Endothelial cell of umbilical vein (primary cell): ENCODE data around the gene RPS16. TPM values are rescaled to one million over a fixed set of nuclear protein-coding genes. Genes with fewer than 3 reads are reported as not detected.
A peak's percentile ranks its signal among the peaks of the same experiment; 100 is the strongest.

ENCODE experiments used
- BruUV-seq: library from RNA; stranded (reverse); fragments of 400-500 nt; replicated peaks from 2 replicates; lab custom pipeline; 2021; lab: Mats Ljungman, UMichigan
- CTCF ChIA-PET: fragments of 300-600, 350-600 bp; sonication (Branson Sonifier 250); formaldehyde crosslinking; loops from one replicate; lab custom pipeline; 2021; ENCODE audit warnings: antibody characterized with exemption, inconsistent platforms; lab: Charles Lee
- POLR2A ChIA-PET: fragments of 300-600, 350-600 bp; sonication (Branson Sonifier 250); formaldehyde crosslinking; loops from one replicate; lab custom pipeline; 2021; ENCODE audit warnings: antibody characterized with exemption, inconsistent platforms; lab: Charles Lee
- DNase-seq: peaks from one replicate; pipeline ENCODE4 v3.0.0-alpha.2; 2011; ENCODE audit warnings: low read depth, low spot score
- FAIRE-seq: peaks from 2 replicates; lab custom pipeline; 2011; peaks lifted over from hg19 to GRCh38; lab: Jason Lieb, UNC
- H2AFZ ChIP-seq: 2 replicates; pipeline ENCODE4 v1.6.0; 2012; ENCODE audit warnings: low read depth, low read length, control low read depth, inconsistent platforms
- H3K27ac ChIP-seq: 2 replicates; pipeline ENCODE4 v1.5.1; 2011; ENCODE audit warnings: low read depth, mild to moderate bottlenecking, control low read depth, low read length, moderate library complexity; ENCODE audit not compliant: insufficient read depth
- H3K27me3 ChIP-seq, 2 experiments: 2 replicates each; pipeline versions ENCODE4 v1.6.0 to v1.6.1; 2011; ENCODE audit warnings: low read length in 2 of 2, mixed read lengths in 1 of 2; ENCODE audit not compliant: control insufficient read depth in 2 of 2, insufficient read depth in 2 of 2
- H3K36me3 ChIP-seq, 2 experiments: 2 replicates in 1 of 2; 3 replicates in 1 of 2; pipeline ENCODE4 v1.5.1; 2011; ENCODE audit warnings: low read length in 2 of 2, mild to moderate bottlenecking in 1 of 2, moderate library complexity in 1 of 2; ENCODE audit not compliant: control insufficient read depth in 2 of 2, insufficient read depth in 2 of 2; ENCODE audit errors: extremely low read depth in 1 of 2
- H3K4me1 ChIP-seq: 3 replicates; pipeline ENCODE4 v1.5.1; 2011; ENCODE audit warnings: mild to moderate bottlenecking, low read length; ENCODE audit not compliant: control insufficient read depth, insufficient read depth; ENCODE audit errors: extremely low read depth
- H3K4me2 ChIP-seq: 2 replicates; pipeline ENCODE4 v1.6.1; 2011; ENCODE audit warnings: low read length, control low read depth, mixed read lengths; ENCODE audit not compliant: insufficient read depth
- H3K4me3 ChIP-seq, 3 experiments: fragments of 200-600 bp in 1 of 3; sonication (generic), shearing (Covaris generic) in 1 of 3; replicated peaks in 1 of 3; 2 replicates each; pipeline ENCODE4 v1.5.1; 2011 to 2016; ENCODE audit warnings: control low read depth in 3 of 3, low read length in 3 of 3, mild to moderate bottlenecking in 2 of 3, inconsistent platforms in 1 of 3, low read depth in 1 of 3, moderate library complexity in 1 of 3; ENCODE audit not compliant: insufficient read depth in 1 of 3
- H3K79me2 ChIP-seq: 2 replicates; pipeline ENCODE4 v1.6.0; 2012; ENCODE audit warnings: low read length, inconsistent platforms; ENCODE audit not compliant: control insufficient read depth, insufficient read depth
- H3K9ac ChIP-seq: replicated peaks from 2 replicates; pipeline ENCODE3; 2011; ENCODE audit warnings: low read length, control low read depth; ENCODE audit not compliant: insufficient read depth; ENCODE audit errors: extremely low read depth
- H3K9me1 ChIP-seq: replicated peaks from 3 replicates; pipeline ENCODE4 v1.6.0; 2011; ENCODE audit warnings: mild to moderate bottlenecking, low read length; ENCODE audit not compliant: control insufficient read depth, insufficient read depth; ENCODE audit errors: extremely low read depth
- H3K9me3 ChIP-seq: replicated peaks from 2 replicates; pipeline ENCODE4 v1.5.1; 2012; ENCODE audit warnings: low read length, inconsistent platforms; ENCODE audit not compliant: control insufficient read depth, insufficient read depth
- H4K20me1 ChIP-seq: replicated peaks from 2 replicates; pipeline ENCODE3; 2011; ENCODE audit warnings: mild to moderate bottlenecking, low read length; ENCODE audit not compliant: control insufficient read depth, insufficient read depth; ENCODE audit errors: extremely low read depth
- CTCF ChIP-seq, 2 donors: IDR thresholded peaks; 1 replicate in 1 of 2; 2 replicates in 1 of 2; pipeline ENCODE4 v1.5.1; 2011; ENCODE audit warnings: low read length in 2 of 2, mild to moderate bottlenecking in 2 of 2, moderate library complexity in 2 of 2, control low read depth in 1 of 2, inconsistent platforms in 1 of 2, low read depth in 1 of 2; ENCODE audit not compliant: insufficient read depth in 1 of 2; ENCODE audit errors: extremely low read depth in 1 of 2
- EZH2 ChIP-seq: IDR thresholded peaks from 2 replicates; pipeline ENCODE4 v1.6.1; 2012; ENCODE audit warnings: borderline replicate concordance, low read depth, mild to moderate bottlenecking, moderate library complexity, low read length, inconsistent platforms; ENCODE audit not compliant: severe bottlenecking
- MYC ChIP-seq: IDR thresholded peaks from one replicate; pipeline ENCODE4 v1.6.1; 2011; ENCODE audit warnings: mild to moderate bottlenecking, low read depth, low read length
- dilution Hi-C: fragments of 300-500 bp; cut with MboI; formaldehyde crosslinking; loops from one replicate; pipeline ENCODE4 v1.15.0; 2019; ENCODE audit warnings: low sequenced_read_pairs; ENCODE audit not compliant: extremely low pct_ligation_motif_present
- intact Hi-C: fragments of 100-400 bp; cut with micrococcal nuclease; formaldehyde crosslinking; loops from one replicate; pipeline ENCODE4 v1.10.0; 2022
- polyA plus RNA-seq, 4 experiments: library from polyadenylated mRNA; depleted of rRNA in 3 of 4; stranded (reverse) in 3 of 4; unstranded in 1 of 4; fragments of >200 nt; gene quantifications; 2 replicates each; pipeline versions ENCODE4 v1.2.1 to v1.2.3, GENCODE V29; 2011 to 2012; ENCODE audit warnings: missing spikeins in 1 of 4
- total RNA-seq: library from RNA; stranded (reverse); gene quantifications from 2 replicates; pipeline ENCODE4 v1.2.3, GENCODE V29; 2021

The RPS16 gene
- total and polyA plus RNA-seq, 2 donors (not counting 3 experiments of a cell fraction or from before 2014, with no cell fraction given) = 1,768 to 5,244 TPM

- Histone ChIP-seq H3K4me3 (peak overlapping the region in 2 of 3 experiments; percentile 9 to 12), H3K79me2 (peaks cover 35% of the 10 kb centered on the region), H3K36me3 (peaks cover 0 to 5% of the 10 kb centered on the region in 2 experiments), H3K27ac (peak overlapping the region; percentile 51), H3K9me3 (no peaks in the 10 kb centered on the region), H3K4me1 (peaks cover 40% of the 10 kb centered on the region), H3K9me1 (no peaks in the 10 kb centered on the region), H3K27me3 (no peaks in the 10 kb centered on the region), H3K9ac (peak overlapping the region; percentile 42), H4K20me1 (no peaks in the 10 kb centered on the region), H2AFZ (no peak overlapping the region), H3K4me2 (peak overlapping the region; percentile 53)
- TF ChIP-seq CTCF (IDR thresholded peaks at IDR 0.05; ENCODE audit: extremely low read depth in 1 of 2, insufficient read depth in 1 of 2, low read depth in 1 of 2, low read length in 2 of 2) = peak; percentile 75 to 90
- no peak for TF ChIP-seq EZH2
- no peak for TF ChIP-seq MYC
- intact Hi-C loops (loop anchor here (1.0 kb wide), 8 partner anchors 9 to 286 kb away; partner anchors contain the start of genes EID2B, PAK4 and SAMD4B), dilution Hi-C loops (no loop called here)
- BruUV-seq = TSS peak; percentile 3
- DNase-seq = peak; percentile 93
- CTCF ChIA-PET = interaction anchor here (0.7 to 2.3 kb wide), 13 partner anchors 8 to 360 kb away, joined by 3 to 147 read pairs (median 5); partner anchors contain the start of genes MED29, PAF1, RPS16 and SAMD4B
- FAIRE-seq = no peak
- POLR2A ChIA-PET = interaction anchor here (1.0 to 1.9 kb wide), 4 partner anchors 11 to 24 kb away, joined by 3 to 15 read pairs (median 6); partner anchors contain the start of genes MED29, PAF1 and RPS16
Observed at GRCh38 chr19:39411832-39412099, 24.0 kb downstream of the RPS16 start.
